Tibial nerve (tissue), 3 donors: ENCODE data around the gene ADAM15.

ENCODE experiments used
- POLR2A ChIP-seq, 2 donors: fragments of 450-650 bp; IDR thresholded peaks; one replicate each; pipeline ENCODE4 v1.6.1; 2017; ENCODE audit warnings: antibody characterized with exemption in 2 of 2, mild to moderate bottlenecking in 2 of 2, moderate library complexity in 2 of 2
- TF ChIP-seq, protein P1 (sequence below), 5 experiments: fragments of 200-600 bp in 3 of 5; fragments of 450-650 bp in 2 of 5; sonication (generic) in 3 of 5; IDR thresholded peaks; one replicate each; pipeline ENCODE4 v1.5.1; 2016 to 2019; ENCODE audit warnings: antibody characterized with exemption in 5 of 5, mild to moderate bottlenecking in 3 of 5, moderate library complexity in 2 of 5

DNA sequence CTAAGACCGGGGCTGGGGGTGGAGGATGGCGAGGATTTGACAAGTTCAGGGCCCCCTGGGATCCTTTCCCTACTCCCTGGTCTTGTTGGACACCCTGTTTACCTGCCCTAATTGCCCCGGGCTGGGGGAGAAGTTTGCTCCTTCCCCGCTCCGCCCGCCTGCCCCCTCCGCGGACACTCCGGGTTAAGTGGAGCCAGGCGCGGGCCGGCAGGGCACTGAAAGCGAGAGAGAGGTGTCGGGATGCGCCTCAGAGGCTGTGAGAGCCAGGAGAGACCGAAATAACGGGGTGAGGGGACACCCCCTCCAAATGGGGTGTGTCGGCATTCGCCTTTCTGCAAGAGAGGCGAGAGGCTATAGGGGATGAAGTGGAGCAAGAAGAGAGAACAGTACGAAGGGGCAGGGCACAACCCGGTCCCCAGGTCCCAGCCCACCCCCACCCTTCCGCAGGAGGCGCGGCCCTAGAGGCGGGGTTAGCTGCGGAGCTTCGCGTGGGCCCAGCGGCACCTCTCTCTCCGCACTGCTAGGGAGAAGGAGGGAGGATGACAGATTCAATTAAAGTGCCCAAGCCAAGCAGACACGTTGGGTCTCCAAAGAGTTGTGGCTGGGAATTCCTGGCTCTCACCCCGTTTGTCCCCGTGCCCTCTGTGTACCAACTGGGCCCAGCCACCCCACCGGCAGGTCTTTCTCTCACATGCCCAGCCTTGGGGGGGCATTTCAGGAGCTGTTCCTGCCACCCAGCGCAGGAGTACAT is 31.4 kb downstream of the ADAM15 start:
- TF ChIP-seq, protein P1, sequence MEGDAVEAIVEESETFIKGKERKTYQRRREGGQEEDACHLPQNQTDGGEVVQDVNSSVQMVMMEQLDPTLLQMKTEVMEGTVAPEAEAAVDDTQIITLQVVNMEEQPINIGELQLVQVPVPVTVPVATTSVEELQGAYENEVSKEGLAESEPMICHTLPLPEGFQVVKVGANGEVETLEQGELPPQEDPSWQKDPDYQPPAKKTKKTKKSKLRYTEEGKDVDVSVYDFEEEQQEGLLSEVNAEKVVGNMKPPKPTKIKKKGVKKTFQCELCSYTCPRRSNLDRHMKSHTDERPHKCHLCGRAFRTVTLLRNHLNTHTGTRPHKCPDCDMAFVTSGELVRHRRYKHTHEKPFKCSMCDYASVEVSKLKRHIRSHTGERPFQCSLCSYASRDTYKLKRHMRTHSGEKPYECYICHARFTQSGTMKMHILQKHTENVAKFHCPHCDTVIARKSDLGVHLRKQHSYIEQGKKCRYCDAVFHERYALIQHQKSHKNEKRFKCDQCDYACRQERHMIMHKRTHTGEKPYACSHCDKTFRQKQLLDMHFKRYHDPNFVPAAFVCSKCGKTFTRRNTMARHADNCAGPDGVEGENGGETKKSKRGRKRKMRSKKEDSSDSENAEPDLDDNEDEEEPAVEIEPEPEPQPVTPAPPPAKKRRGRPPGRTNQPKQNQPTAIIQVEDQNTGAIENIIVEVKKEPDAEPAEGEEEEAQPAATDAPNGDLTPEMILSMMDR (IDR thresholded peaks at IDR 0.05), result no peak
- TF ChIP-seq POLR2A (IDR thresholded peaks at IDR 0.05), result no peak
